Chondrocyte (in vitro differentiated cells): ENCODE results near the gene TBX21. TPM values are rescaled to one million over a fixed set of nuclear protein-coding genes. Genes with fewer than 3 reads are reported as not detected.

ENCODE experiments used
- DNase-seq: peaks from one replicate; pipeline ENCODE4 v3.0.0; 2021; ENCODE audit warnings: mixed read lengths, low spot score
- H3K27ac Mint-ChIP-seq: one replicate; pipeline ENCODE4 v1.8.0; 2021; ENCODE audit warnings: mild to moderate bottlenecking, moderate library complexity, mixed read lengths; ENCODE audit not compliant: unreplicated experiment
- H3K27me3 Mint-ChIP-seq: 2 replicates; pipeline ENCODE4 v1.8.0; 2021; ENCODE audit warnings: low read depth, mixed read lengths
- H3K36me3 Mint-ChIP-seq: 2 replicates; pipeline ENCODE4 v1.8.0; 2021; ENCODE audit warnings: low read depth, mixed read lengths
- H3K4me1 Mint-ChIP-seq: 2 replicates; pipeline ENCODE4 v1.8.0; 2021; ENCODE audit warnings: low read depth, mild to moderate bottlenecking, mixed read lengths
- H3K4me3 Mint-ChIP-seq: one replicate; pipeline ENCODE4 v1.8.0; 2021; ENCODE audit warnings: mild to moderate bottlenecking, moderate library complexity, mixed read lengths; ENCODE audit not compliant: unreplicated experiment
- H3K9me3 Mint-ChIP-seq: 2 replicates; pipeline ENCODE4 v1.8.0; 2021; ENCODE audit warnings: low read depth, mixed read lengths
- total RNA-seq: library from RNA; stranded (reverse); gene quantifications from 3 replicates; pipeline ENCODE4 v1.2.1, GENCODE V29; 2021
- TF ChIP-seq, protein P1 (sequence below): fragments of 200-600 bp; sonication (generic); IDR thresholded peaks from 2 replicates; pipeline ENCODE4 v1.5.0; 2021; ENCODE audit warnings: antibody characterized with exemption, mild to moderate bottlenecking, moderate library complexity

The TBX21 gene
- total RNA-seq, 1 donor from 2014 or later: not detected

DNA sequence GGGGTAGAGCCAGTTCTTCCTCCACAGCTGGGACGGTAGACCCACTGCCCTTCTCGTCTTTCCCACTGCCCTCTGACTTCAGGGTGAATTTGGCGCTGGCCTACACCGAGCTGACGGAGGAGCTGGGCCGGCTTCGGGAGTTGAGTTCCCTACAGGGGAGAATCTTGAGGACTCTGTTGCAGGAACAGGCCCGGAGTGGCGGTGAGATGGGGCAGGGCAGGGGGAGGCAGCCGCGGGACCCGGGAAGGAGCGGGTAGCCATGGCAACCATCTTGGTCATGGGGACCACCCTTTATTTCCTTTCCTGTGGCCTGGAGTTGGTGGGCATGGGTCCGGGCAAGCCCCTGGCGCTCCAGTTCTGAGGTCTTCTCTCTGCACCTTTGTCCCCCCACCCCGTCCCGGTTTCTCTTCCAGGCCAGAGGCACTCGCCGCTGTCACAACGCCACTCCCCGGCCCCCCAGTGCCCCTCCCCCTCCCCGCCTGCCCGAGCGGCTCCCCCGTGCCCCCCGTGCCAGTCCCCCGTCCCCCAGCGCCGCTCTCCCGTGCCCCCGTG is 24.6 kb upstream of the TBX21 start:
- Mint-ChIP-seq H3K4me1 (peaks cover 8% of the 10 kb centered on the region), H3K4me3 (no peak overlapping the region), H3K27ac (no peak overlapping the region), H3K27me3 (peaks cover 13% of the 10 kb centered on the region), H3K36me3 (peaks cover 17% of the 10 kb centered on the region), H3K9me3 (no peaks in the 10 kb centered on the region)
- TF ChIP-seq, protein P1, sequence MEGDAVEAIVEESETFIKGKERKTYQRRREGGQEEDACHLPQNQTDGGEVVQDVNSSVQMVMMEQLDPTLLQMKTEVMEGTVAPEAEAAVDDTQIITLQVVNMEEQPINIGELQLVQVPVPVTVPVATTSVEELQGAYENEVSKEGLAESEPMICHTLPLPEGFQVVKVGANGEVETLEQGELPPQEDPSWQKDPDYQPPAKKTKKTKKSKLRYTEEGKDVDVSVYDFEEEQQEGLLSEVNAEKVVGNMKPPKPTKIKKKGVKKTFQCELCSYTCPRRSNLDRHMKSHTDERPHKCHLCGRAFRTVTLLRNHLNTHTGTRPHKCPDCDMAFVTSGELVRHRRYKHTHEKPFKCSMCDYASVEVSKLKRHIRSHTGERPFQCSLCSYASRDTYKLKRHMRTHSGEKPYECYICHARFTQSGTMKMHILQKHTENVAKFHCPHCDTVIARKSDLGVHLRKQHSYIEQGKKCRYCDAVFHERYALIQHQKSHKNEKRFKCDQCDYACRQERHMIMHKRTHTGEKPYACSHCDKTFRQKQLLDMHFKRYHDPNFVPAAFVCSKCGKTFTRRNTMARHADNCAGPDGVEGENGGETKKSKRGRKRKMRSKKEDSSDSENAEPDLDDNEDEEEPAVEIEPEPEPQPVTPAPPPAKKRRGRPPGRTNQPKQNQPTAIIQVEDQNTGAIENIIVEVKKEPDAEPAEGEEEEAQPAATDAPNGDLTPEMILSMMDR: no peak
- DNase-seq: no peak

DNA sequence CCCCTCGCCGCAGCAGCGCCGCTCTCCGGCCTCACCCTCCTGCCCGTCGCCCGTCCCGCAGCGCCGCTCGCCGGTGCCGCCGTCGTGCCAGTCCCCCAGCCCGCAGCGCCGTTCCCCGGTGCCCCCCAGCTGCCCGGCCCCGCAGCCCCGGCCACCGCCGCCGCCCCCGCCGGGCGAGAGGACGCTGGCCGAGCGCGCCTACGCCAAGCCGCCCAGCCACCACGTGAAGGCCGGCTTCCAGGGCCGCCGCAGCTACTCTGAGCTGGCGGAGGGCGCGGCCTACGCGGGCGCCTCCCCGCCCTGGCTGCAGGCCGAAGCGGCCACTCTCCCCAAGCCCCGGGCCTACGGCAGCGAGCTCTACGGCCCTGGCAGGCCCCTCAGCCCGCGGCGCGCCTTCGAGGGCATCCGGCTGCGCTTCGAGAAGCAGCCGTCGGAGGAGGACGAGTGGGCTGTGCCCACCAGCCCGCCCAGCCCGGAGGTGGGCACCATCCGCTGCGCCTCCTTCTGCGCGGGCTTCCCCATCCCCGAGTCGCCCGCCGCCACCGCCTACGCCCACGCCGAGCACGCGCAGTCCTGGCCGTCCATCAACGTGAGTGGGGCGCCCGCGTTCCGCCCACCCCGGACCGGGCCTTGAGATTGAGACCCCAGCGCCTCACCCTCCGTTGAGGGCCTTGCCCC is 24.0 kb upstream of the TBX21 start:
- no peaks in the 10 kb centered on the region for H3K9me3 Mint-ChIP-seq
- peaks cover 8% of the 10 kb centered on the region for H3K4me1 Mint-ChIP-seq
- DNase-seq: no peak
- no peak overlapping the region for H3K27ac Mint-ChIP-seq
- H3K27me3 Mint-ChIP-seq: peaks cover 19% of the 10 kb centered on the region
- H3K36me3 Mint-ChIP-seq: peaks cover 16% of the 10 kb centered on the region
- TF ChIP-seq, protein P1: no peak
- no peak overlapping the region for H3K4me3 Mint-ChIP-seq

DNA sequence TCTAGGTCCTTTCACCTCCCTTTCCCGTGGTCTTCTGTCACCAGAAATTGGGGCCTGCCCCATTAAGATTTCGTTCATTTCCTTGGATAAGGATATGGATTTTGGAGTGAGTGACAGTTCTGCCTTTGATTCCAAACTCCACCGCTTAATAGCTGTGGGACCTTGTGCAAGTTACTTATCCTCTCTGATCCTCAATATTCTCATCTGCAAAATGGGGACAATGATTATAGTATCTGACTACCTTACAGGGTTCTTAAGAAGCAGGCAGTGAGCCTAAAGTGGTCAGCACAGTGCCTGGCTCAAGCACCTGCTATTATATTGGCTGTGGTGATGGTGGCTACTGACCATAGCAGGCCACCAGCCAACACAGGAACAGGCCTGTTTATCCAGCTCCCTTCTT is 23.4 kb upstream of the TBX21 start:
- Mint-ChIP-seq H3K36me3 (peaks cover 16% of the 10 kb centered on the region), H3K27me3 (peaks cover 23% of the 10 kb centered on the region), H3K4me1 (peaks cover 8% of the 10 kb centered on the region), H3K9me3 (no peaks in the 10 kb centered on the region), H3K27ac (no peak overlapping the region), H3K4me3 (no peak overlapping the region)
- DNase-seq: no peak
- TF ChIP-seq, protein P1: no peak

DNA sequence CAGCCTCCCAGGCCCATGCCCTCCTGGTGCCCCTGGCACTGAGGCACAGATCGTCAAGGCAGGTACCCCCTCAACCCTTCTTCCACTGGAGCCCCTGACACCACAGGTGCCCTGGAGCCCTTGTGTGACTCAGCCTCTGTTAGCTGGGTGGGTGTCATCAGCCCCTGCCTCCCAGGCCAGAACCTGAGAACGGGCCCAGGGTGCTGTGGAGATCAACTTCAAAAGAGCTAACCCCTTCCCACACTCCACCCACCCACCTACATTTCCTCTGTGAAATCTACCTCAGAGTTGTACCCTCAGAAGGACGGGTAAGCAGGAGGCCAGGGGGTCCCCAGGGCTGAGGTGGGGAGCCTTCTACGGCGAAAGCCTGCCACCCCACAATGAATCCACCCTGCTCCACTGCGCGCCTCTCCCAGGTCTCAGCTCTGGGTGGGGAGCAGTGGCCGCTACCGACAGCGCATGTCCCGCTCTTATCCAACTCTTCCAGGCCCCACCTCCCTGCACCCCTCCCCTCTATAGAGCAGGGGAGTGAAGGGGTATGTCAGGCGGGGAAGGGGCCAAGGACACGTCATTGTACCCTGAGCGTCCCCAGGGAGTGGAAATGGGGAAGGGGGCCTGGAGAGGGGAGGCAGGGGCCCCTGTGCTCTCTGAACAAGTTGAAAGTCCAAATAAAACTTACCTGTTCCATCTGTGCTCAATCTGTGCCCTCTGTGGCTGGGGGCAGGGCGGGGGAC is 21.5 kb upstream of the TBX21 start:
- peaks cover 13% of the 10 kb centered on the region for H3K36me3 Mint-ChIP-seq
- peaks cover 4% of the 10 kb centered on the region for H3K4me1 Mint-ChIP-seq
- H3K27me3 Mint-ChIP-seq: peaks cover 32% of the 10 kb centered on the region
- TF ChIP-seq, protein P1: no peak
- H3K4me3 Mint-ChIP-seq: no peak overlapping the region
- no peak for DNase-seq
- H3K9me3 Mint-ChIP-seq: no peaks in the 10 kb centered on the region
- H3K27ac Mint-ChIP-seq: no peak overlapping the region

DNA sequence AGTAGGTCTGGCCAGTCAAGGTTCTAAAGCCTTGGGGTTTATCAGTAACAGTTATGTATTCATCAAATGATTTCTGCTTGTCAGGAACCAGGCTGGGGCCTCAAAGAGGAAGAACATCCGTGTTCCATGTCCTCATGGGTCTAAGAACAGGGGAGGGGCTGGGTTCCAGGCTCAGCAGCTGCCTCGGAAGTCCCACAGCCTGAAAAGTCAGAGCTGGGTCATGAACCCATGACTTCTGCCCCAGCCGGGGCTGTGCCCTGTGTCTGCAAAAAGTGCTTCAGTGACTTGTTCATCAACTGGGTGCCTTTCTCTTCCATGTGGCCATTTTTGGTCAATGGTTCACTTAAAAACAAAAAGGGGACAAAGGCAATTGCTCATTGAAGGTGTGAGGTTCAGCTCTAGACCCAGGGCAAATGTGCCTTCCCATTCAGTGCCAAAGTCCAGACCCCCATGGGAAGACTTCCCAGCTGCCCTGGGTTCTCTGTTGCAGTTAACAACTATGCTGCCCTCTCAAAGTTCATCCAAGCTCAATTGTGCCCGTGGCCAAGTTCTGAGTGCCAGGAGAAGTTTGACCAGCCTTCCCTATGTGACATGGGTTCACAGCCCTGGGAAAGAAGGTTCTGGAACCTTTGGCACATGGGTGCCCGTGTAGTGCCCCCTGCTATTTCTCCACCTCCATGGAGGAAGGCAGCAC is 20.6 kb upstream of the TBX21 start:
- H3K27me3 Mint-ChIP-seq: peaks cover 37% of the 10 kb centered on the region
- H3K36me3 Mint-ChIP-seq: peaks cover 13% of the 10 kb centered on the region
- no peak for DNase-seq
- no peaks in the 10 kb centered on the region for H3K9me3 Mint-ChIP-seq
- H3K27ac Mint-ChIP-seq: no peak overlapping the region
- H3K4me1 Mint-ChIP-seq: no peaks in the 10 kb centered on the region
- no peak overlapping the region for H3K4me3 Mint-ChIP-seq
- TF ChIP-seq, protein P1: no peak
